HL-60 (cell line): ENCODE data around the gene INSL3.

Experiments used
- CTCF ChIP-seq: IDR thresholded peaks from one replicate; pipeline ENCODE4 v1.5.1; 2011; ENCODE audit warnings: low read length, control low read depth, inconsistent platforms; ENCODE audit not compliant: insufficient read depth
- POLR2AphosphoS5 ChIP-seq: IDR thresholded peaks from 2 replicates; pipeline ENCODE4 v1.6.1; 2012; ENCODE audit warnings: low read depth
- TF ChIP-seq, protein P1 (sequence below): IDR thresholded peaks from 2 replicates; pipeline ENCODE4 v1.6.1; 2012; ENCODE audit warnings: low read depth; ENCODE audit not compliant: insufficient replicate concordance

DNA sequence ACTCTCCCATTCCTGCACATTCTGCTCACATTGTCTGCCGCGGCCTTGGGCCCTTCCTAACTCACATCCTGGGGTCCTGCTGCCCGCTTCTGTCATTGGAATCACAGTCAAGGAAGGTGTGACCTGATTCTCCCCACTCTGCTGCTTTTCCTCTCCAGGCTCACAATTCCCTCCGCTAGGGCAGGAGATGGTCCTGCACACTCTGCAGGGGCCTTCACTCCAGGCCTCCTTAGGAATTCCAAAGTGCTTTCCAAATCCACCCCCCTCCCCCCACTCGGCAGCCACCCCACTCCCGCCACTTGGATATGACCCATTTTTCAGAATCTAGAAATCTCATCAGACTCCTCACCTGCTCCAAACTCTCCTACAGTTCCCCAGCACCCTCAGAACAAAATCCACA is 47.4 kb upstream of the INSL3 start:
- no peak for TF ChIP-seq CTCF
- TF ChIP-seq, protein P1, sequence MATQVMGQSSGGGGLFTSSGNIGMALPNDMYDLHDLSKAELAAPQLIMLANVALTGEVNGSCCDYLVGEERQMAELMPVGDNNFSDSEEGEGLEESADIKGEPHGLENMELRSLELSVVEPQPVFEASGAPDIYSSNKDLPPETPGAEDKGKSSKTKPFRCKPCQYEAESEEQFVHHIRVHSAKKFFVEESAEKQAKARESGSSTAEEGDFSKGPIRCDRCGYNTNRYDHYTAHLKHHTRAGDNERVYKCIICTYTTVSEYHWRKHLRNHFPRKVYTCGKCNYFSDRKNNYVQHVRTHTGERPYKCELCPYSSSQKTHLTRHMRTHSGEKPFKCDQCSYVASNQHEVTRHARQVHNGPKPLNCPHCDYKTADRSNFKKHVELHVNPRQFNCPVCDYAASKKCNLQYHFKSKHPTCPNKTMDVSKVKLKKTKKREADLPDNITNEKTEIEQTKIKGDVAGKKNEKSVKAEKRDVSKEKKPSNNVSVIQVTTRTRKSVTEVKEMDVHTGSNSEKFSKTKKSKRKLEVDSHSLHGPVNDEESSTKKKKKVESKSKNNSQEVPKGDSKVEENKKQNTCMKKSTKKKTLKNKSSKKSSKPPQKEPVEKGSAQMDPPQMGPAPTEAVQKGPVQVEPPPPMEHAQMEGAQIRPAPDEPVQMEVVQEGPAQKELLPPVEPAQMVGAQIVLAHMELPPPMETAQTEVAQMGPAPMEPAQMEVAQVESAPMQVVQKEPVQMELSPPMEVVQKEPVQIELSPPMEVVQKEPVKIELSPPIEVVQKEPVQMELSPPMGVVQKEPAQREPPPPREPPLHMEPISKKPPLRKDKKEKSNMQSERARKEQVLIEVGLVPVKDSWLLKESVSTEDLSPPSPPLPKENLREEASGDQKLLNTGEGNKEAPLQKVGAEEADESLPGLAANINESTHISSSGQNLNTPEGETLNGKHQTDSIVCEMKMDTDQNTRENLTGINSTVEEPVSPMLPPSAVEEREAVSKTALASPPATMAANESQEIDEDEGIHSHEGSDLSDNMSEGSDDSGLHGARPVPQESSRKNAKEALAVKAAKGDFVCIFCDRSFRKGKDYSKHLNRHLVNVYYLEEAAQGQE, result no peak
- no peak for TF ChIP-seq POLR2AphosphoS5
